GM12878 (cell line): Measurements from ENCODE around the gene MRPL53. TPM values are rescaled to one million over a fixed set of nuclear protein-coding genes. Genes with fewer than 3 reads are reported as not detected.

Source experiments
- ATAC-seq: fragments of 200-7000 bp; cut with Tn5 transposase; 3 replicates; pipeline ENCODE4 v1.9.1; 2020; ENCODE audit warnings: mild to moderate bottlenecking, moderate library complexity
- BruUV-seq: library from RNA; stranded (reverse); fragments of 400-500 nt; replicated peaks from 2 replicates; lab custom pipeline; 2021; lab: Mats Ljungman, UMichigan
- CTCF ChIA-PET: fragments of 300-600 bp; sonication (Branson Sonifier 250); formaldehyde crosslinking; extraction: SDS; loops from one replicate; lab custom pipeline; 2021; ENCODE audit warnings: inconsistent platforms; lab: Yijun Ruan, JAX
- POLR2A ChIA-PET: fragments of 350-600 bp; formaldehyde crosslinking; extraction: SDS; loops from one replicate; lab custom pipeline; 2021; ENCODE audit warnings: inconsistent platforms; lab: Charles Lee
- RAD21 ChIA-PET: fragments of 300-600 bp; sonication (Branson Sonifier 250); formaldehyde crosslinking; loops from one replicate; lab custom pipeline; 2023; ENCODE audit warnings: antibody characterized with exemption; ENCODE audit not compliant: unreplicated experiment; lab: Charles Lee
- SMC1A ChIA-PET: fragments of 300-600 bp; sonication (Branson Sonifier 250); formaldehyde crosslinking; loops from one replicate; lab custom pipeline; 2023; ENCODE audit not compliant: unreplicated experiment, uncharacterized antibody; lab: Charles Lee
- DNase-seq: peaks from one replicate; pipeline ENCODE4 v3.0.0-alpha.2; 2011; ENCODE audit warnings: low read depth, low spot score
- FAIRE-seq: peaks from 3 replicates; lab custom pipeline; 2011; peaks lifted over from hg19 to GRCh38; lab: Jason Lieb, UNC
- H2AFZ ChIP-seq: 2 replicates; pipeline ENCODE4 v1.6.0; 2011; ENCODE audit warnings: low read depth, low read length, control low read depth; ENCODE audit not compliant: control insufficient read depth
- H3K27ac ChIP-seq: 2 replicates; pipeline ENCODE4 v1.5.1; 2011; ENCODE audit warnings: control low read depth; ENCODE audit not compliant: control insufficient read depth, insufficient read depth
- H3K27me3 ChIP-seq, 2 experiments: replicated peaks in 1 of 2; 2 replicates each; pipeline versions ENCODE4 v1.6.0 to v1.6.1; 2011; ENCODE audit warnings: low read length in 1 of 2; ENCODE audit not compliant: control insufficient read depth in 2 of 2, insufficient read depth in 2 of 2
- H3K36me3 ChIP-seq, 2 experiments: 2 replicates each; pipeline ENCODE4 v1.5.1; 2011; ENCODE audit warnings: low read length in 1 of 2; ENCODE audit not compliant: control insufficient read depth in 2 of 2, insufficient read depth in 2 of 2
- H3K4me1 ChIP-seq: 2 replicates; pipeline ENCODE4 v1.6.1; 2011; ENCODE audit warnings: mild to moderate bottlenecking, low read length, moderate library complexity, mixed read lengths; ENCODE audit not compliant: control insufficient read depth, insufficient read depth
- H3K4me2 ChIP-seq: 2 replicates; pipeline ENCODE4 v1.6.0; 2011; ENCODE audit warnings: control low read depth; ENCODE audit not compliant: control insufficient read depth, insufficient read depth
- H3K4me3 ChIP-seq: fragments of 200-600 bp; sonication (generic); 2 replicates; pipeline ENCODE4 v1.5.1; 2016
- H3K79me2 ChIP-seq: 2 replicates; pipeline ENCODE4 v1.6.0; 2011; ENCODE audit warnings: low read length; ENCODE audit not compliant: control insufficient read depth, insufficient read depth
- H3K9ac ChIP-seq: 2 replicates; pipeline ENCODE4 v1.8.0; 2011; ENCODE audit warnings: low read length, control low read depth, mixed read lengths; ENCODE audit not compliant: control insufficient read depth, insufficient read depth
- H3K9me3 ChIP-seq: replicated peaks from 3 replicates; pipeline ENCODE4 v1.5.1; 2011; ENCODE audit warnings: mild to moderate bottlenecking, low read length; ENCODE audit not compliant: control insufficient read depth, insufficient read depth
- H4K20me1 ChIP-seq: 2 replicates; pipeline ENCODE4 v1.6.0; 2011; ENCODE audit not compliant: control insufficient read depth, insufficient read depth
- ATF7 ChIP-seq: fragments of 450-650 bp; IDR thresholded peaks from 2 replicates; pipeline ENCODE4 v1.6.1; 2016; ENCODE audit warnings: low read depth, mild to moderate bottlenecking
- BCL11A ChIP-seq: IDR thresholded peaks from 2 replicates; pipeline ENCODE4 v1.6.1; 2011; ENCODE audit warnings: low read depth, low read length
- BCL3 ChIP-seq: IDR thresholded peaks from 2 replicates; pipeline ENCODE4 v1.6.1; 2011; ENCODE audit warnings: borderline replicate concordance, low read depth, mild to moderate bottlenecking, moderate library complexity, low read length; ENCODE audit not compliant: insufficient read depth, poor library complexity, severe bottlenecking
- CBX5 ChIP-seq: sonication (generic); IDR thresholded peaks from 2 replicates; pipeline ENCODE4 v1.6.1; 2016; ENCODE audit warnings: low read depth, moderate library complexity, mild to moderate bottlenecking, inconsistent platforms
- EGR1 ChIP-seq, 2 experiments: IDR thresholded peaks; 1 replicate in 1 of 2; 2 replicates in 1 of 2; pipeline ENCODE4 v1.6.1; 2011 to 2012; ENCODE audit warnings: low read depth in 2 of 2, low read length in 2 of 2, borderline replicate concordance in 1 of 2, mild to moderate bottlenecking in 1 of 2, moderate library complexity in 1 of 2
- GABPA ChIP-seq: IDR thresholded peaks from 2 replicates; pipeline ENCODE4 v1.6.1; 2014; ENCODE audit warnings: antibody characterized with exemption, low read depth, mild to moderate bottlenecking, inconsistent platforms
- HDAC6 ChIP-seq: fragments of 200-600 bp; sonication (generic); IDR thresholded peaks from one replicate; pipeline ENCODE4 v1.8.0; 2017; ENCODE audit warnings: antibody characterized with exemption; ENCODE audit not compliant: unreplicated experiment
- MEF2A ChIP-seq: IDR thresholded peaks from 2 replicates; pipeline ENCODE4 v1.6.1; 2011; ENCODE audit warnings: low read depth, mild to moderate bottlenecking, low read length, moderate library complexity; ENCODE audit not compliant: insufficient read depth
- ZNF274 ChIP-seq: IDR thresholded peaks from one replicate; pipeline ENCODE4 v1.8.0; 2011; ENCODE audit not compliant: insufficient read length, insufficient read depth
- WGBS: methylation state at CpG from one replicate; pipeline ENCODE4 v1.1.6; 2016; ENCODE audit warnings: low lambda C conversion rate; ENCODE audit not compliant: insufficient replicate concordance, insufficient coverage; ENCODE audit errors: missing lambda C conversion rate; 5-methylcytosine and 5-hydroxymethylcytosine counted together
- in situ Hi-C: fragments of 300-500 bp; cut with MboI; formaldehyde crosslinking; loops from 9 replicates; pipeline ENCODE4 v1.14.3; 2018; ENCODE audit warnings: mixed read lengths
- intact Hi-C: fragments of 100-400 bp; cut with micrococcal nuclease; formaldehyde crosslinking; loops from one replicate; pipeline ENCODE4 v1.14.2; 2022; ENCODE audit not compliant: unreplicated experiment
- polyA plus RNA-seq, 11 experiments: library from polyadenylated mRNA; depleted of rRNA in 4 of 11; unstranded in 6 of 11; stranded (reverse) in 5 of 11; fragments of >200 nt; fragmentation: Nextera tagmentation in 4 of 11; fragmentation: Illumina TruSeq in 1 of 11; extraction: Ambion mirVana in 4 of 11; extraction: Trizol in 1 of 11; gene quantifications; 1 replicate in 1 of 11; 2 replicates in 10 of 11; pipeline versions ENCODE4 v1.2.1 to v1.2.3, GENCODE V29; 2011 to 2016; ENCODE audit warnings: inconsistent platforms in 2 of 11, missing spikeins in 2 of 11, low read depth in 1 of 11
- total RNA-seq, 4 experiments: library from RNA; depleted of rRNA in 3 of 4; stranded (reverse); fragments of >200 nt in 3 of 4; fragmentation: Illumina TruSeq in 1 of 4; extraction: Trizol in 1 of 4; gene quantifications; 2 replicates each; pipeline versions ENCODE4 v1.2.1 to v1.2.3, GENCODE V29; 2013 to 2021

The MRPL53 gene
- total and polyA plus RNA-seq, 10 of the 15 experiments (the other 5 are each of a cell fraction or from before 2014, with no cell fraction given): 15.1 to 167 (median 80.9) TPM

DNA sequence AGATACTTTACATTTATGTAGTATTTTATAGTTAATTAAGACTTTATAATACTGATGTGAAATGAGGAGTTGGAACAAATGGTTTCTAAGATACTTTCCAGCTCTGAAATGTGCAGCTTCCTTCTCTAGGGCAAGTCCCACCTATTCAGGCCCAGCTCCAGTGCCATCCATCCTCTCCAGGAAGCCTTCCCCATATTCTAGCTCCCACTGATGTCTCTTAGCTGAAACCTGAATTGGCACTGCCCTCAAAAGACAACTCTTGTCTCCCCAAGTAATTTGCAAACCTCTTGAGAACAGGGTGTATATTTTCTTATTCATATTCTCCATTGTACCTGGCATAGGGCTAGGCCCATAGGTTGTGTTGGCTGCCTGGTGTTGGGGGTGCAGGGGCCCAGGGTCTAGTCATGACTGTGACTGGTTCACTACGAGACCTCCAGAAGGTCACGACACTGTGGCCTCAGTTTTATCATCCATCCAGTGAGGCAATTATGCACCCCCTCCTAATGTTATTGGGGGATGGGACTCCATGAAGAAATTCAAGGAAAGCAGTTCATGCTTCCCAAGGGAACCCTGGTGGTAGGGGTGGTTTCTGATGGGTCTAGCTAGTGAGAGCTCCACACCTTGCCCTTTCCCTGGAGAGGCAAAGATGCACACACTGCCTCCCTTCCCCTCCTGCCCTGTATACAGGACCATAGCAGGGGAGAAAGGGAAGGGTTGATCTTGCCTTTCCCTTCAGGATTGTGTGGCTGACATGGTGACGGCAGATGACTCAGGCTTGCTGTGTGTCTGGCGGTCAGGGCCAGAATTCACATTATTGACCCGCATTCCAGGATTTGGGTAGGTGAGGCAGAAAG lies 48.1 kb downstream of the MRPL53 start:
- intact Hi-C loops (no loop called here), in situ Hi-C loops (no loop called here)
- ChIA-PET RAD21 (interaction anchor here (0.6 kb wide), 1 partner anchor 30 kb away, joined by 3 read pairs; no protein-coding TSS in a partner anchor), POLR2A (interaction anchor here (0.6 to 0.9 kb wide), 4 partner anchors 14 to 50 kb away, joined by 3 read pairs; no protein-coding TSS in a partner anchor), SMC1A (interaction anchor here (0.9 to 1.2 kb wide), 2 partner anchors 15 to 32 kb away, joined by 3 read pairs; no protein-coding TSS in a partner anchor), CTCF (interaction anchor here (0.6 kb wide), 1 partner anchor 42 kb away, joined by 4 read pairs; no protein-coding TSS in a partner anchor)
- H3K4me1 ChIP-seq: peaks cover 18% of the 10 kb centered on the region
- H3K4me2 ChIP-seq: no peak overlapping the region
- BruUV-seq: no TSS peak
- H3K4me3 ChIP-seq: no peak overlapping the region
- FAIRE-seq (no peak), ATAC-seq (no peak), DNase-seq (no peak)
- TF ChIP-seq ZNF274 (no peak), CBX5 (no peak), HDAC6 (no peak), BCL11A (no peak), MEF2A (no peak), BCL3 (no peak), GABPA (no peak), ATF7 (no peak), EGR1 (IDR thresholded peaks at IDR 0.05; ENCODE audit: borderline replicate concordance in 1 of 2, low read depth in 2 of 2, low read length in 2 of 2) (no peak)
- H3K9me3 ChIP-seq: no peaks in the 10 kb centered on the region
- H3K36me3 ChIP-seq: peaks cover 0 to 12% of the 10 kb centered on the region in 2 experiments; a peak in 1 of 4 replicates
- no peak overlapping the region for H2AFZ ChIP-seq
- no peak overlapping the region for H3K27ac ChIP-seq
- H3K27me3 ChIP-seq: no peaks in the 10 kb centered on the region
- WGBS: 88% methylated on average over 5 of the region's 5 CpGs
- no peaks in the 10 kb centered on the region for H4K20me1 ChIP-seq
- H3K79me2 ChIP-seq: peaks cover 9% of the 10 kb centered on the region
- no peak overlapping the region for H3K9ac ChIP-seq
